ENCODE results near the gene PABPN1.

DNA sequence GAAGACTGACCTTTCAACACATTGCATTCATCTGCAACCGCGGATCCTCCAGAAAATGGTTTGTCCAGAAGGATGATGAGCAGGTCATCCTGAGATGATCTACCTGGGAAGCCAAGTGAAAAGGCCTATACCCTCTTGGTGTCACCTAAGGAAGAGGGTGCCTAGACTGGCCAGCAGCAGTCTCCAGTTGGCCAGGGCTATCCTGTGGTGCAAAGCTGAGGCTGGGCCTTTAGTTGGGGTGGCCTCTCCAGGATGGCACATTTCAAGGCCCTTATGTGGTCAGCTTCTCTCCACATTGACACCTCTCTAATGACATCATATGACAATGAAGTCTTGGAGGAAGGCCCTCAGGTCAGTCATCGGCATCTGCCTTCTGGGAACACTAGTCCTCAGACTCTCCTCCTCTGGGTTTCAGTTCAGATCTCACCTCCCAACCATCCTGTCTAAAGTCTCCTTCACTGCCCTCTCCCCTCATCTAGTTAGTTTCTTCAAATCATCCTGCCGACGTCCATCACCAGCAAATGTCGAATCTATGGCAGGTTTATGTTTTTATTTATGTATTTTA is 34.7 kb downstream of the PABPN1 start:
- no peak for TF ChIP-seq EZH2 (IDR thresholded peaks at IDR 0.05)
- TF ChIP-seq, protein P1, sequence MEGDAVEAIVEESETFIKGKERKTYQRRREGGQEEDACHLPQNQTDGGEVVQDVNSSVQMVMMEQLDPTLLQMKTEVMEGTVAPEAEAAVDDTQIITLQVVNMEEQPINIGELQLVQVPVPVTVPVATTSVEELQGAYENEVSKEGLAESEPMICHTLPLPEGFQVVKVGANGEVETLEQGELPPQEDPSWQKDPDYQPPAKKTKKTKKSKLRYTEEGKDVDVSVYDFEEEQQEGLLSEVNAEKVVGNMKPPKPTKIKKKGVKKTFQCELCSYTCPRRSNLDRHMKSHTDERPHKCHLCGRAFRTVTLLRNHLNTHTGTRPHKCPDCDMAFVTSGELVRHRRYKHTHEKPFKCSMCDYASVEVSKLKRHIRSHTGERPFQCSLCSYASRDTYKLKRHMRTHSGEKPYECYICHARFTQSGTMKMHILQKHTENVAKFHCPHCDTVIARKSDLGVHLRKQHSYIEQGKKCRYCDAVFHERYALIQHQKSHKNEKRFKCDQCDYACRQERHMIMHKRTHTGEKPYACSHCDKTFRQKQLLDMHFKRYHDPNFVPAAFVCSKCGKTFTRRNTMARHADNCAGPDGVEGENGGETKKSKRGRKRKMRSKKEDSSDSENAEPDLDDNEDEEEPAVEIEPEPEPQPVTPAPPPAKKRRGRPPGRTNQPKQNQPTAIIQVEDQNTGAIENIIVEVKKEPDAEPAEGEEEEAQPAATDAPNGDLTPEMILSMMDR (IDR thresholded peaks at IDR 0.05) = no peak
